DMS 273 treated with DMSO at 0.1 percent for 48 hours (cell line): ENCODE data around the gene PIP5K1B.

ENCODE experiments used
- DNase-seq: peaks from one replicate; lab custom pipeline; 2025; lab: John Stamatoyannopoulos, UW

The PIP5K1B gene

DNA sequence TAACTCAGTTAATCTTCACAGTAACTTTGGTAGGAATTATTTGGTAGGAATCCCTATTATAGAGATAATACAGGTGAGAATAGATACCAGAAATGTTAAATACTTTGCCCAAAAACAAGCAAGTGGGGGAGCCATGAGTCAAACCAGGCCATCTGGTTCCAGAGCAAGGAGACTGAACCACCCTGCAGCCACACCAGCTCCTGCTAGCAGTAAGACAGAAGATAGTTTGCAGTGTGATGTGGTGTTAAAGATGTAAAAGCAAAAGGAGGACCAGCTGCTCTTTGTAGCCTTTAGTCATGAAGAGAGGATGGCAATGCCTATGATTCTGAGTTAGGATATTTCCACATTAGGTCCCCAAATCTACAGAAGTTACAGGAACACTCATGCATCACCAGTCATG, 207.5 kb downstream of the PIP5K1B start:
- DNase-seq = no peak

DNA sequence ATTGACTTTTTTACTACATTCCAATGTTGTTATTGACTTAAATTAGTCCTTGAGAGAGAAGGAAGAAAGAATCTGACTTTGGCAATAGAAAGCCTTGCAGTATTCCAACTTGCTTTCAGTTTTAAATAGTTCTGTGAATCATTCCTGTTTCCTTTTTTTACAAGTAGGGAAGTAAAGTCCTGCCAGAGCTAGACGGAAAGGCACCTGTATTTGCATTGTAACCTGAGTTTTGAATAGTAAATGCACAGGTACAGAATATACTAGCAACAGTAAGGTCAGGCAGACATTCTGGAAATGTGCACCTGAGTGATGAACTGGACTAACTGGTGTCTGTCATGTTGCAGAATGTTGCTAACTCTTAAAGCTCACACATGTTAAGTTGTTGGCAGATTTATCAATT, 208.0 kb downstream of the PIP5K1B start:
- DNase-seq = no peak

DNA sequence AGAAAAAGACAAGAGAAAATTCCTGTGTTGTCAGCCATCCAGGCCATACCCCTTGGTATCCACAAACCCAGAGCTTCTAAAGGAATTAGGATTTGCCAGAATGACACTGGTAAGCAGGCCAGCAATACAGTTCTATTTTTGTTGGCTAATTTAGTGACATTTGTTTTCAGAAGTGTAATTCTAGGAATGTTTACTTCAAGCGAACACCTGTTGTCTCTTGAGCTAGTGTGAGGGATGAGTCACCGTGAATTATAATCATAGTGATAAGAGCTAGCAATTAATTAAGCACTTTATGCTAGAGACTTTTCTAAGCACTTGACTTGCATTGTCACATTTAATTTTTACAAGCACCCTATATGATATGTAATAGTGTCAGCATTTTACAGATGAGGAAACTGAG, 209.7 kb downstream of the PIP5K1B start:
- DNase-seq = no peak

DNA sequence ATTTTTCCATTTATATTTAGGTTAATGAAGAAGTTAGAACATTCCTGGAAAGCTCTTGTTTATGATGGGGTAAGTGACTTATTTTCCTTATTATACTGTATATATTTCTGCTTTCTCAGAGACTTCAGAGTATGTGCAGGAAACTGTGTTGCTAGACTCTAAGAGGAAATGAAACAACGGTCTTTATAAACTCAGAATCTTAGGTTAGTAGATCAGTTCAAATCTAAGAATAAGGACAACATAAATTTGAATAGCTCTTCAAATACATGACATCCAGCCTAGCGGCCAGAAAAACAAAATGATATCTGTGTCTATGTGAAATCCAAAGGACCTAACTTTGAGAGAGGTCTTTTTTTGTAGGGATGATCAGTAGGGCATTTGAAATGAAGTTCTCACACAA, 214.6 kb downstream of the PIP5K1B start:
- no peak for DNase-seq

DNA sequence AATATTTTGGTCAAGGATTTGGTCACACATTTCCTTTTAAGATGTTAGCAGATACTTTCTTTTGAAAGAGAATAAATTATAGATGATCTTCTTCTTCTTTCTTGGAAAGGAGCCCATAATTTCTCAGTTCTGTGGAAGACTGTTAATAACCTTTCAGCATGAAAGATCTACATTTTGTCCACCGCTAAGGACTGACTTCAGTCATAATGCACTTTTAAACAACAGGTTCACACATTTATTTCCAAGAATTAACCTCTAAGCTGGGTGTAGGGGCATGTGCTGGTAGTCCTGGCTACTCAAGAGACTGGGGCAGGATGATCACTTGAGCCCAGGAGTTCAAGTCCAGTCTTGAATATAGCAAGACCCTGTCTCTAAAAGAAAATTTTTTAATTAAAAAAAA, 215.9 kb downstream of the PIP5K1B start:
- DNase-seq = no peak

DNA sequence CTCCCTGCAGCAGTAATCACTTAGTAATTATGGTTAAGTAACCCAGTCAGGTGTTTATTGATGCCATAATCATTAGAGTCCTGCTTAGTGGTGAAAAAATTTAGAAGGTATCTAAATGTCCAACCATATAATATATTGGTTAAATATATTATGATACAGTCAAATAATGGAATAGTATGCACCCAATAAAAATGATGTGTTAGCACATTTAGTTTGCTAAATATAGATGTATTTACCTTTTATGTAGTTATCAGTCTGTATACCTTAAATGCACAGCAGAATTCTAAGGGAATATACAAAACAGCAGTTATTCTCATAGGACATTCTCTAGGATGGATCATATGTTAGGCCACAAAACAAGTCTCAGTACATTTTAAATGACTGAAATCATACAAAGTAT, 218.4 kb downstream of the PIP5K1B start:
- no peak for DNase-seq

DNA sequence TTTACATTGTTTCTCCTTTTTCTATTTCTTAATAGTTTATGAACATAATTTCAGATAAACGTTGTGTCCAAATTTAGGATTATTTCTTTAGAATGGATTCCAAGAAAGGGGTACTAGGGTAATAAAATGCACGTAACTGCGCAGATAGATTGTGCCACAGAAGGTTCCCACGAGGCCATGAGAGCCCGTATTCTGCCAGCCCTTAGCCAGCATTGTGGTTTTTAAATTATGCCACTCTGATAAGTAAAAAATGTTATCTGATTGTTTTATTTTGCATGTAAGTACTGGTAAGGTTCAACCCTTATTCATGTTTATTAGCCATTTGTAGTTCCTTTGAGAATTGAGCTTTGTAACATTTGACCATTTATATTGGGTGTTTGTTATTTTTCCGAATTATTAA, 220.1 kb downstream of the PIP5K1B start:
- DNase-seq = no peak

DNA sequence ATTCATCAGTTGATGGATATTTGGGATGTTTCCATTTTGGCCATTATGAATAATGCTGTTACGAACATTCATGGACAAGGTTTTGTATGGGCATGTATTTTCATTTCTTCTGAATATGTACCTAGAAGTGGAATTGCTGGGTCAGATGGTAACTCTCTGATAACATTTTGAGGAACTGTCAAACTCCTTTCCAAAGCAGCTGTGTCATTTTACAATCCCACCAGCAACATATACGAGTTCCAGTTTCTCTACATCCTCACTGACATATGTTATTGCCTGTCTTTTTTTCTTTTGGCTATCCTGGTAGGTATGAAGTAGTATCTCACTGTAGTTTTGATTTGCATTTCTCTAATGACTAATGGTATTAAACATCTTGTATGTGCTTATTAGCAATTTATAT, 222.1 kb downstream of the PIP5K1B start:
- DNase-seq = no peak

DNA sequence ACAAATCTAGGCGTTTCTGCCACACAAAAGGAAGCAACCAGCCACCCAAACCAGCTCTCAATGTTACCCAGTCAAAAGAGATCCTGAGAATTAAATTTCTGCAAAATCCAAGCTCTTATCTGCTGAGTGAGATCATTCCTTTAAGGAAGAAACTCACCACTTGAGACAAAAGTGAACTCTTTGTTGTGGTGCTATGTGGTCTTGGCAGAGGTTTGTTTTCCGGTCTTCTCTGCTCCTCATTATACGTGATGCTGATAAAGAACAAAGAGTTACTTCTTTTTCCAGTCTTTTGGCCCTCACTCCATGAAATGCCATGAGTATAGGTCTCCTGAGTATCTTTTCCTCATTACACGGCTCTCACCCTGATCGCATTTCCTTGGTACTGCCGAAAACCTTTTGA, 226.8 kb downstream of the PIP5K1B start:
- DNase-seq = no peak

DNA sequence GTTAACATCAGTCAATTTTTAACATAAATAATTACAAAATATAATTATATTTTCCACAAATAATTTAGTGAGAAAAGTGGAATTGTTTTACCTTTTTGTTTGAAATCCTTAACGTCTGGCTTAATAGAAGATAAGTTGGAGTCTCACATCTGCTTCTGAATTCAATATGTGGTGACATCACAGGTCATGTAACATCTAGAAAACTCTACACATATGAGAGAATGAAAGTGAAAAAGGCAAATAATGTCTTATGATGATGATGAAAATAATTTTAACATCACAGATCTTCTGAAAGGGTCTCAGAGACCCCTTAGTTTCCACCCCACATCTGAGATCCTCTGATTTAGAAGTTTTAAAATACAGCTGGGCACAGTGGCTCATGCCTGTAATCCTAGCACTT, 227.4 kb downstream of the PIP5K1B start:
- no peak for DNase-seq

DNA sequence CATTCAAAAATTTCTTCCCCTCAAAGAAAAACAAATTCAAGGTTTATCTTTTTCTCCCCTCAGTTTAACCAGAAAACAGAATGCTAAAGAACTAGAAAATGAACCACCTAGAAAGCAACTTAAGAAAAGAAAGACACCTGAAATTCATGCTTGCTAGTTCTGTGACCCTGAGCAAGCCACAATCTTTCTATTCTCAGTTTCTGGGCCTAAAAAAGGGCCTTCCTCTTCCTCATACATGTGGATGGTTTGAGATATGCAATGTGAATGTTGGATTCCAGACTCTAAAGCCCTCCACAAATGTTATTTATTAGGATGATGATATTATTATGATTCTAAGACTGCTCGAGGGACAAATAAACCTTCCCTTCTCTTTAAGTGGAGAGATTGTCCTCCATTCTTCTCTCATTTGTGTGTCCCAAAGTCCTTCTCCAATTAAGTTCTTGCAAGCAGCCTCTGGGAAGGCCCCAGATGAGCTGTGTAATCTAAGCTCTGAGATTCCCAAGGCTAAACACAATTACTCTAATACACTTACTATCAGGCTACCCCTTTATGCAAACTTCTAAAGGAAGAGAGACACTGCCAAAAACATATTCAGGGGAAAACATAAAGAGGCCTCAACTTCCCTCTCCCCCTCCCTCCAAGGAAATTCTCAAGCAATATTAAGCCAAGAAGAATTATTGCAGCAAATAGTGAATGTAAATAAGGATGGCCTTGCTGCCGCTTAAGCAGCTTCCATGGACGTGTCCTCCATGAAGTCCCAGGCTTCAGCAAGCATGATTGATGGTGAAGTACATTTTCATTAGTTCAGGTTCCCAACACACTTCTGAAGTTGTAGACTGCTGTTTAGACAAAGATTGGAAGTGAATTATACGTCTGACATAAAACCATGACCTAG, 228.6 kb downstream of the PIP5K1B start:
- no peak for DNase-seq

DNA sequence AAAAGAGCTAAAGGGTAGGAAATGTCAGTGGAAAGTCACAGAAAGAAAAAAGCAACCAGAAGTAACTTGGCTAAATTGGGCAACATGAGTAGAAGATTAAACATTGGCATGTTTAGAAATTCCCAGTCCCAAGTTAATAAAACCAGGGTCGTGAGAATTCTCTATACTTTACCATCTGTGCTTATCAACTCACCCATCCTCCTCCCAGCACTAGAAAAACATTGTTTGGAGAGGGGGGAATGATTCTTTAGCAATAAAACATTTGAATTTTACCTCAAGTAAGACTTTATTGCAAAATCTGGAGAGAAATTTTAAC, 229.2 kb downstream of the PIP5K1B start:
- DNase-seq = no peak

DNA sequence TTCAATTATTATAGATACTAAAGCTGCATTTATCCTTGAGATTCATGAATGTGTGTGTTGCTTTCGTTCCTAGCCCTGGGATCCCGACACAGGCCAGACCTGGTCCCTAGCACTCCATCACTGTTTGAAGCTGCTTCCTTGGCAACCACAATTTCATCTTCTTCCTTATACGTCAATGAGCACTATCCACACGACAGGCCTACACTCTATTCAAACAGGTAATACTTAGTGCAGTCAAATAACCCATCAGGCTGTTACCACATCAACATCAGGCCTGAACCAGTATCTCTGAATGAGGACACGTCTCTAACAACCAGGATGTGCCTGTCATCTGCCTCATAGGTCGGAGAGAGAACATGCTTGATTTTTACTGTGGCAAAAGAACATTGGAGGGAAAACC, 235.5 kb downstream of the PIP5K1B start:
- DNase-seq = no peak

DNA sequence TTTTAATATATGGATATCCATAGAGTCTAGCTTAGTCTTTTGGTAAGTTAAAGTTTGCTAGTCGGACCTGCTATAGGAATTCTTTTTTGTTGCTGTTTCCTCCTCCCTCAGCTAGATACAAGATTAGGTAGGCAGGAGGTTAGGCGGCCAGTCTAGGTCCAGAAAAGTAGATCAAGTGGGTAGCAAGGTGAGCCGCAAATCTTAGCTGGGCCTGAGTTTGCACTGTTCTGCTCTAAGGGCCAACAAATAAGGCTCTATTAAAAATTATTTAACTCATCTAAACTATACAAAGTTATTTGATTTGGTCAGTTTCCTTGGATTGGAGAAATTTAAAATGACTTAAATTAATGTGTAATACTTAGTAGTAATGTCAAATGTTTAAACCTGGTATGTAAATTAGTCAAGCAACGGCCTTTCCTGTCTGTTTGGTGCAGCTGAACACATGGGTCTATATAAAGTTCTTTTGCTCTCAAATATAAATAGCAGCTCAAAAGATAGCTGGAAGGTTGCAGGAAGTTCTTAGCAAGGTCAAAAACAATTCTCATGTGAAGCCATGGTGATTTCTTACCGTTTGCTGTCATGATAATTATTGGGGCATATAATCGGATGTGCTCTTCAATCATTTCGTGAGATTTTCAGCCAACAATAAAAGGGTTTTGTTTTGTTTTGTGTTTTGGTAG, 236.9 kb downstream of the PIP5K1B start:
- DNase-seq = no peak

DNA sequence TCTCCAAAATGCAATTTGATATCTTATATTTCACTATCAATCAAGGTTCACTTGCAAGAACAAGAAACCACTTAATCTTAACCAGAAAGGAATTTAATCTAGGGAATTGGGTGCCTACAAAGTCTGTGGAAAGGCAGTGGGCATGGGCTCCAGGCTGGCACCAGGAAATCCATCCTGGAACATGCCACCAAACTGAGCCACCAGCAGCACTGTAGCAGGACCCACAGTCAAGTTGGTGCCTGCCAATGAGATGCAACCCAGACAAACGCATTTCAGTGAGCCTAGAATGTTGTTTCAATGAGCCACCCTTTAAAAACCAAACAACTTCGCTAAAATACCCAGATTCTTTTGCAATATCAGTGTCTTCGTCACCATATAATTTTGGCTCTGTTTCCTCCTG, 237.8 kb downstream of the PIP5K1B start:
- no peak for DNase-seq

DNA sequence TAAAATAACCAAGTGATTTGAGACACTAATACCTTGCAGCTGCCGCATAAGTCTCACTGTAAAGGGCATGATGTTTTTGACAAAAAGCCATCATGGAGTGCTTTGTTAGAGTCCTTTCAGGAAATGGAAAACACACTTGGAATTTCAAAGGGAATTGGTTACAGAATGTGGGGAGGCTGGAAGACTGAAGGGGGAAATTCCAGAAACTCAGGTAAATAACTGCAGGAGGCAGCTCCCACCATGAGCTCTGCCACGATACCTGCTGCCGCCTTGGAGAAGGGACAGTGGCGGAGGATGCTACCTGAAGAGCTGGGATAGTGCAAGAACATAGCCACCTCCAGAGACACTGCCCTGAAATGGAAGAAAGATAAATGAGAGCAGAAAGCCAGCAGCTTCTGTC, 242.0 kb downstream of the PIP5K1B start:
- no peak for DNase-seq

DNA sequence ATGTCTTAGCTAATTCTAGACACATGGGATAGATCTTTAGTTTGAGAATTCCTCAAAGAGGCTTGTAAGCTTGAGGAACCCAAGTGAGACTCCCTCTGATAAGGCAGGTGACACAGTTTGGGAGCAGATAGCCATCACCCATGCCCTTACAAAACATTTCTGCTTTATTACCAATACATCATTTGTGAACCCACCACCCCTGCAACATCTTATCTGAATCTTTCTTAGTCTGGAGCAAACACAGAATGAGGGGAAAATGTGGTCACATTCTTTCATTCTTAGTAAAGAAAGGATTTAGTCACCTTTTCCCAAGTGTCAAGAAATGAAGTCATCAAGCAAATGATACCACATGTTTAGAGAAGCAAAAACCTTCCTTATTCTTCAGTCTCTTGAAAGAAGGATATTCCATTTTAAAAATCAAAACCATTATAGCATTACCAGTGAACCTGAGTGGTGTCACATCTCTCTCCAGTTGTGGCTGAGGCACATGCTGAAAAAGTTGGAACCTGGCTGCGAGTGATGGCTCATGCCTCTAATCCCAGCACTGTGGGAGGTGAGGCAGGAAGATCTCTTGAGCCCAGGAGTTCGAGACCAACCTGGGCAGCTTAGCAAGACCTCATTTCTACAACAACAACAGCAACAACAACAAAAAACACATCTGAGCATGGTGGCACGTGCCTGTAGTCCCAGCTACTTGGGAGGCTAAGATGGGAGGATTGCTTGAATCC, 243.0 kb downstream of the PIP5K1B start:
- DNase-seq = no peak

DNA sequence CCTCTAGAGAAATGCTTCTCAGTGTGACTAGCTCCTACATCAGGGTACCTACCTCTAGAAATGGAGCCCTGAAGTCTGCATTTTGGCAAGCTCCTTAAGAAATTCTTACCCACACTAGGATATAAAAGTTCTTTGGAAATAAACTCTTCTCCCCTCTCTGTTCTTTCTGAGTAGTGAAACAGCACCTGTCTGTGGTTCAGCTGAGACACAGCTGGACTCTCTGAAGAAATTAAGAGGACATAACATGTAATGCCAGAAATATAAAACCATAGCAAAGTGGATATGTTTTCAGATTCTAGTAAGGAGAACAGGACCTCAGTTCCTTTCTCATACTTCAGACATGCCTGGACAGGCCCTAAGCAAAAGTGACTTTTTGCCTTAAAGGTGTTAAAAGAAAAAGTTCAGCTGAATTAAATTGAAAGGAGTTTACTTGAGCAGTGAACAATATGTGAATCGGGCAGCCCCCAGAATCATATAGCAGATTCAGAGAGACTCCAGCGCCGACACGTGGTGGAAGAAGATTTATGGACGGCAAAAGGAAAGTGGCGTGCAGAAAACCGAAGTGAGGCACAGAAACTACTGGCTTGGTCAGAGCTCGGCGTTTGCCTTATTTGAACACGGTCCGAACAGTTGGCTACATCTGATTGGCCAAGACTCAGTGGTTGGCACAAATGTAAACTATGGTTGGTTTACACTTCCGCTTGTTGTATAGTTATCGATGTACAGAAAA, 244.4 kb downstream of the PIP5K1B start:
- DNase-seq = no peak

DNA sequence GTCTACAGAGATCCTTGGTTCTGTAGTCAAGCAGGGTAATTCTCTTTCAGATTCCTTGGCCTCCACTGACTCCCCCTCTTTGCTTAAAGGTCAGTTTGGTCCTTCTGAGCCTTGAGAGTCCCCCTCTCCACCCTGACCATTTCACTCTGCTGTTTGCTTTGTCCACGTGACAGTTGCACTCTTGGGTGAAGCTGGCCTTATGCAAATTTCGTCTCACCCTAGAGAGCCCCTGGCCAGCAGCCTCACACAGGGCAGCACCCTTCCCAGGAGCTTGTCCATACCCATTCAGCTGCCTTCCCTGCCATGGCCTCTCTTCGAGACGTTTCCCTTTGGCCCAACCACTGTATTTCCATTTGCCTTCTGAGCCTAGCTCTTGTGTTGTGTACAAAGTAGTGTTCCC, 245.1 kb downstream of the PIP5K1B start:
- no peak for DNase-seq

DNA sequence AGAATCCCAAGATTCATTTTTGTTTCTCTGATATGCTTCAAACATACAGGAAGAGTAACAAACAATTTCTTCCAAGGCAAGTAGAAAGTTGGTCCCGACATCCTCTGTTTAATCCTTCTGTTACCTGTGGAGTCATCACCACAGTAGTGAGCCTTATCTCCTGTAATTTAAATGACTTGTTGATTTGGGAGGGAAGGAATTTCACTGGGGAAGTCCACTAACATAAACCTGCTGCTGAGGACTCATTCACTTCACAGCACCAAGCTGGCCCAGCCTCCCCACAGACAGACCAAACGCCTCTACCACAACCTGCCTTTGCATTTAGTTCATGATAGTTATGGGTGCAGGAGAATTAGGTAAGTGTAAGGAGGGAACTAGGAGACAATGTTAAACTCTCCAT, 245.6 kb downstream of the PIP5K1B start:
- no peak for DNase-seq

DNA sequence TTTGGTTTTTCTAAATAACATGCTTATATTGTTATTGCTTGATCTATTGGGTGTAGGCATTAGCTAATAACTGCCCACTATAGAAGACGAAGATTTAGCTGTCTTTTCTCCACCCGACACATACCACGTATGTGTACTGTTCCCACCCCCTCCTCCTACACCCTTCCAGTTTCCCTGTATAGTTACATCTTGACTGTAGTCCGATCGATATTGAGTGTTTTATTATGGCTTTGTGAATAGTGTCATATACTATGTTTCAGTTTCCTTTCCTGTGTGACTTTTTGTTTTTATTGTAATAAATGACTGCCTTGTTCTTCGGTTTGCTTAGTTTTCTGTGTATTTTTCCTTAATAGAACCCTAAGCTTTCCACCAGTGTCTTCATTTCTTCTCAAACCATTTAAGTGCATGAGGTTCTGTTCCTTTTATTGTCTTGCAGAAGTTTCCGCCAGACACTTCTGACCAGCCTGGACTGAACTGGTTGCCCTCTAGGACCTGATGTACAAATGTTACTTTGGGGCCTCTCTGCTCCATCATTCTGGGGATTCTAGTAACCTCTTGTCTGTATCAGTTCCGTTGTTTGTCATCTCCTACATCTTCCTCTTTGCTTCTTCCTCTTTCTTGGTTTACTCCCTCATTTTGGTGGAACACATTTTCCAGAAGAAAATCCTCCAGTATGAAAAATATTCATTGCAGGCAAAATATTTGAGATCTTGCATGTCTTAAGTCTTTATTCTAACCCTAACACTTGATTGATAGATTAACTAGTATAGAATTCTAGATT, 247.0 kb downstream of the PIP5K1B start:
- no peak for DNase-seq

DNA sequence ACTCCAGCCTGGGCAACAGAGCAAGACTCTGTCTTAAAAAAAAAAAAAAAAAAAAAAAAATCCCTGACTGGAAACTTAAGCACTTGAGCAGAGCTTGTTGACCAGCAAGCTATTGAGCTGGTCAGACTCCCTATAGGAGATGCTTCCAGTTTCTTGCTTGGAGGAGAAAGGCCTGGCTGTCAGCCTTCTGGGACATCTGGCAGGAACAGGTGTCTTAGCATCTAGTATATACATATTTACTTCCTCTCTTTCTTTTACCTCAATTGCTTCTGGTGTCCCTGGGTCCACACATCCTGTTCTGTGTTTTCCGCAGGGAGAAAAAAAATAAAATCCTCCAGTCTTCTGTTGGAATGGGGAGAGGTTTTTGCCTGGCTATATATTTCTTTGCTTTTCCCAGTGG, 248.7 kb downstream of the PIP5K1B start:
- no peak for DNase-seq
